ENCODE data around the gene KCNH4. TPM values are rescaled to one million over a fixed set of nuclear protein-coding genes. Genes with fewer than 3 reads are reported as not detected.
A peak's percentile ranks its signal among the peaks of the same experiment; 100 is the strongest.

Gene KCNH4
- total and polyA plus RNA-seq, 4 donors = 0.01 TPM; not detected in 3

DNA sequence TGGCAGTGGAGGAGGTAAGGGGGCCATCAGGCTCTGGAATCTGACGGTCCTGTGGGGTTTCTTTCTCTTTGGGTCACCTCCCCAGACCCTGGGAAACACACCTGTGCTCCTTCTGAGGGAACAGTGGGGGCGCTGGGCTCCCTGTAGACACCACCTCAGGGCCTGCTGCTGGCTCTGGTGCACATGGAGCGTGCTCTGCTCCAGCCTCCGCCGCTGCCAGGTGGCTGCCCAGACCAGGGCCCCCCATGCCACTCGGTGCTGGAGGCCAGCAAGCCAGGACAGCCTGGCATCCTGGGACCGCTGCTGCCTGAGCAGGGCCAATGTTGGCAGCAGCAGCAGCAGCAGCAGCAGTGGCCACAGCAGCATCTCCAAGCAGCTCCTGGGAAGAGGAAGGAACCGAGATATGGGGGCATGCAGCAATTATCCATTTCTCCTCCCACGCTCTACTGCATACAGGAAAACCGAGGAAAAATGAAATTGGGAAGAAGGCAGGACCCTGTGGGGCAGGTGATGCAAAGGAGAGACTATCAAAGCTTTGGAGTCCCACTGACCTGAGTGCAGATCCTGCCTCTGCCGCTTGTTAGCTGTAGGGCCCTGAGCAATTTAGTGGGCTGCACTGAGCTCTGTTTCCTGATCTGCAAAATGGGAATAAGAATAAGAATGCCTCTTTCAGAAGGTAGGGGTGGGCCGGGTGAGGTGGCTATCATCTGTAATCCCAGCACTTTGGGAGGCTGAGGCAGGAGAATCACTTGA, 12.4 kb upstream of the KCNH4 start:
- peak overlapping the region; percentile 59 to 91 (median 88) for H3K4me3 ChIP-seq (ENCODE audit: low read depth in 1 of 3, low read length in 3 of 3)
- H3K9ac ChIP-seq (ENCODE audit: low read depth in 1 of 2, low read length in 2 of 2) = peak overlapping the region in 1 of 2 donors; percentile 15
- 81% methylated on average over 12 of the region's 12 CpGs for WGBS
- TF ChIP-seq HNF4G (IDR thresholded peaks at IDR 0.05) (no peak), GABPA (IDR thresholded peaks at IDR 0.05 in 1 of 2, conservative IDR thresholded peaks at IDR 0.05 in 1 of 2) (no peak), YY1 (IDR thresholded peaks at IDR 0.05) (no peak), ZBTB33 (IDR thresholded peaks at IDR 0.05) (no peak), MAX (IDR thresholded peaks at IDR 0.05) (no peak), TAF1 (conservative IDR thresholded peaks at IDR 0.05) (no peak), JUND (IDR thresholded peaks at IDR 0.05) (no peak), FOXA1 (IDR thresholded peaks at IDR 0.05) (no peak), CTCF (IDR thresholded peaks at IDR 0.05; ENCODE audit: low read depth, low read length, missing input control) (no peak), ATF3 (IDR thresholded peaks at IDR 0.05) (no peak), FOXA2 (IDR thresholded peaks at IDR 0.05) (no peak)
- TF ChIP-seq, protein P1, sequence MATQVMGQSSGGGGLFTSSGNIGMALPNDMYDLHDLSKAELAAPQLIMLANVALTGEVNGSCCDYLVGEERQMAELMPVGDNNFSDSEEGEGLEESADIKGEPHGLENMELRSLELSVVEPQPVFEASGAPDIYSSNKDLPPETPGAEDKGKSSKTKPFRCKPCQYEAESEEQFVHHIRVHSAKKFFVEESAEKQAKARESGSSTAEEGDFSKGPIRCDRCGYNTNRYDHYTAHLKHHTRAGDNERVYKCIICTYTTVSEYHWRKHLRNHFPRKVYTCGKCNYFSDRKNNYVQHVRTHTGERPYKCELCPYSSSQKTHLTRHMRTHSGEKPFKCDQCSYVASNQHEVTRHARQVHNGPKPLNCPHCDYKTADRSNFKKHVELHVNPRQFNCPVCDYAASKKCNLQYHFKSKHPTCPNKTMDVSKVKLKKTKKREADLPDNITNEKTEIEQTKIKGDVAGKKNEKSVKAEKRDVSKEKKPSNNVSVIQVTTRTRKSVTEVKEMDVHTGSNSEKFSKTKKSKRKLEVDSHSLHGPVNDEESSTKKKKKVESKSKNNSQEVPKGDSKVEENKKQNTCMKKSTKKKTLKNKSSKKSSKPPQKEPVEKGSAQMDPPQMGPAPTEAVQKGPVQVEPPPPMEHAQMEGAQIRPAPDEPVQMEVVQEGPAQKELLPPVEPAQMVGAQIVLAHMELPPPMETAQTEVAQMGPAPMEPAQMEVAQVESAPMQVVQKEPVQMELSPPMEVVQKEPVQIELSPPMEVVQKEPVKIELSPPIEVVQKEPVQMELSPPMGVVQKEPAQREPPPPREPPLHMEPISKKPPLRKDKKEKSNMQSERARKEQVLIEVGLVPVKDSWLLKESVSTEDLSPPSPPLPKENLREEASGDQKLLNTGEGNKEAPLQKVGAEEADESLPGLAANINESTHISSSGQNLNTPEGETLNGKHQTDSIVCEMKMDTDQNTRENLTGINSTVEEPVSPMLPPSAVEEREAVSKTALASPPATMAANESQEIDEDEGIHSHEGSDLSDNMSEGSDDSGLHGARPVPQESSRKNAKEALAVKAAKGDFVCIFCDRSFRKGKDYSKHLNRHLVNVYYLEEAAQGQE (IDR thresholded peaks at IDR 0.05) = no peak
- peaks cover 4 to 12% (median 6%) of the 10 kb centered on the region in 4 donors for H3K4me1 ChIP-seq (ENCODE audit: control insufficient read depth in 4 of 4, insufficient read depth in 4 of 4, low read length in 3 of 4)
- DNase-seq (ENCODE audit: low spot score) = no peak
- H3K27me3 ChIP-seq (ENCODE audit: control insufficient read depth in 4 of 4, insufficient read depth in 4 of 4, low read length in 3 of 4) = no peaks in the 10 kb centered on the region
- no peak overlapping the region for H3K27ac ChIP-seq (ENCODE audit: low read depth in 1 of 2, low read length in 2 of 2)
- no peaks in the 10 kb centered on the region for H3K9me3 ChIP-seq (ENCODE audit: control insufficient read depth in 4 of 4, low read length in 3 of 4)
- no peaks in the 10 kb centered on the region for H3K36me3 ChIP-seq (ENCODE audit: control insufficient read depth in 4 of 4, insufficient read depth in 3 of 4, low read depth in 1 of 4, low read length in 3 of 4)
